Stimulated activated CD8-positive, alpha-beta memory T cell treated with anti-CD3 and anti-CD28 coated beads, Interleukin-12 subunit alpha, Interleukin-12 subunit beta, amount 100 ng/mL, for 24 hours (primary cell): ENCODE data around the gene XXYLT1.

Experiments used
- DNase-seq: peaks from one replicate; pipeline ENCODE4 v3.0.0-alpha.2; 2020; ENCODE audit errors: extremely low read depth

The XXYLT1 gene

DNA sequence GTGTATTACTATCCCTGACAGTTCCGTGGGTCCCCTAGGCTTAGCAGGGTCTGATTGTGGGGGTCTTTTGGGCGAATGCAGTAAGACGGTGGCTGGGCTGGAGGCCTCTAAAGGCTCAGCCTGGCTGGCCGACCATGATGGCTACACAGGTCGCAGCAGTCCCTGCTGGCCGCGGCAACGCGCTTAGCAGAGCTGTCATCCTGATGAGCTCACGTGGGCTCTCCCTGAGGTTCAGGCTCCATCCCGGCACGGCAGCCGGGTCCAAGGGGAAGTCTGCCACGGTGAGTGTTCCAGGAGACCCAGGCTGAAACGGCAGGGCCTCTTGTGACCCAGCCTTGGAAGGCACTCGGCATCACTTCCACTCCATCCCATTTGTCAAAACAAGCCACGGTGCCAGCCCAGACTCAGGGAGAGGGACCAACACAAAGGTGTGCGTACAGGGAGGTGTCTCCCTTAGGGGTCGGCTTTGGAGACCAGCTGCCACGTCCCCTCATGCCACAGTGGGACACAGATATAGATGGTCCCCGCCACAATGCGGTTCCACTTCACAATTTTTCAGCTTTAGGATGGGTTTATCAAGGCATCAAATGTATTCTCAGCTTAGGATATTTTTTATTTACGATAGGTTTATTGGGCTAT, 101.8 kb downstream of the XXYLT1 start:
- no peak for DNase-seq

DNA sequence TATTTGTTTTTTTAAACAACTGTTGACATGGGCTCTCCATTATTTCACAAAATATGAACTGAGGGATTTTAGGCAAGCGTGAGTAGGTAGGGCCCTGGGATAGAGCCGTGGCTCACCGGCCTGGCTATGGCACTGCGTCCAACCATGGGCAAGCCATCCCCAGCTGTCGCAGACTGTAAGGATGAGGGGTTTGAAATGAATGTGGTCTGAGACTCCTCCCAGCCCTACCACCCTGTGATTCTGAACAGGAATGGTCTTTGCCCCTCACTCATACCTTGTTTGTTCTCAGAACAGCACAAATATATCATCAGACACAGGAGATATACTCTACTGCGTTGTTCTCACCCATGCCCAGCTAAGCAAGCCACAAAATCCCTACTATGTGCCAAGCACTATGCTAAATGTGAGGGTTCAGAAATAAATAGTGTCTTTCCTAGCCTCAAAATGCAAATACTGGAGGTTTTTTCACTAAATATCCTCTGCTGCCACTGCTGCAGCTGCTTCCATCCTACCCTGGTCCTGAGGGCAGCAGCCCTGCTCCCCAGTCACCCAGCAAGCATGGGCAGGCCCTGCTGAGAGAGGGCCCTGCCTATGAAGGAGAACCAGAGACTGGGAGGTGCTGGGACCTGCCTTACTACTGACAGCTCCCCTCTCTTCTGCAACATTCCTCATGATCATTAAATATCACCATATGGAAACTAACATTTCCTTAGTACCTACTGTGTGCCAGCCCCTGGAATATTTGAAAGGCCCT, 102.8 kb downstream of the XXYLT1 start:
- no peak for DNase-seq

DNA sequence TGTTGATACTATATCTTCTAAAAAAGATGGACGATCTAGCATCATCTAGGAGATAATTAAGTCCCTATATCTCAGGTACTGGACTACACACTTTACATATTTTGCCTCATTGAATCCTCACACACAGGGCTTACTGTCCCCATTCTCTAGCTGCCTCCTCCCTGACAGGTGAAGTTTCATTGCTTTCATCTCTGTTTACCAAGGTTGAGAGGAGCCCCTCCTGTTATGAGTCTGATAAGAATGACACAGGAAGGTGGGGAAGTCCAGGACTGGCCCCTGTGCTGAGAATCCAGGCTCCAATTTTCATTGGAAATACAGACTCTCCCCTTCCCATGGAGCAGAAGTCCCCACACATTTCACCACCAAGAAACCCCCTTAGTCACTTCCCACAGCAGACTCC, 105.2 kb downstream of the XXYLT1 start:
- no peak for DNase-seq

DNA sequence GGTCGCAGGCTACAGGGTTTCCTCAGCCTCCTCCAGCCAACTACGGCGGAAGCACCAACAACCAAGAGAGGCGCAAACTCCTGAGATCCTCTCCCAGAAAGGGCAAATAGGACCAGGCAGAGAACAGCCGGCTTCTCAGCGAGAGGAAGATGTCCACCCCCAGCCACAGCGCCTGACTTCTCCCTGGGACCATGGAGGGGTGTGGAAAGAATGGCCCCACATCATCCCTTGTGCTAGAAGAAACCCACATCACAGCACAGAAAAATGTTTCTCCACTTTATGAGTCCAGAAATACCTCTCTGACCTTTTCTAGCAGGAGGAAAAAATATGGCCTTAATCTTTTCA, 105.7 kb downstream of the XXYLT1 start:
- no peak for DNase-seq

DNA sequence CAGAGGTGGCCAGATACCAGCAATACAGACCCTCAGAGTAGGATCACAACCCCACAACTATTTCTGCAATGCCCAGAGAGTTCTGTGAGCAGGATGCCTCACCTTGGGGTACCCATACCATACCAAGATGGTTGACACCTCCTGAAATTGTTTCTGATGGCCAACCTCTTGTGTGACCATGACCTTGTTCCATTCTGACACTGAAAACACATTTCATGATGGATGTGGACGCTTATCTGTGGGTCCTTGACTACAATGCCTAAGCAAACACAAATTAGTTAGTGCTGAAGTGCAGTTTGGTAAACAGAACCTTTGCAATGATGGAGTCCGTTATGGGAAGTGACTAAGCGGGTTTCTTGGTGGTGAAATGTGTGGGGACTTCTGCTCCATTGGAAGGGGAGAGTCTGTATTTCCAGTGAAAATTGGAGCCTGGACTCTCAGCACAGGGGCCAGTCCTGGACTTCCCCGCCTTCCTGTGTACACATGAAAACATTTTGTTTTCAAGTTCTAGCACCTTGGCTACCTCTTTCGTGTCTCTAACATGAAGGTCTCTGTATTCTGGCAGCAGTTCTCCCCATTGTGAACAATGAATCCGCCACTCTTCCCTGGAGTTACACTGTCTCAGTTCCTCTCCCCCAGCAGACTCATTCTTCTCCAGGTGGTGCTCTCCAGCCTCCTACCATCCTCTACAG, 106.2 kb downstream of the XXYLT1 start:
- no peak for DNase-seq

DNA sequence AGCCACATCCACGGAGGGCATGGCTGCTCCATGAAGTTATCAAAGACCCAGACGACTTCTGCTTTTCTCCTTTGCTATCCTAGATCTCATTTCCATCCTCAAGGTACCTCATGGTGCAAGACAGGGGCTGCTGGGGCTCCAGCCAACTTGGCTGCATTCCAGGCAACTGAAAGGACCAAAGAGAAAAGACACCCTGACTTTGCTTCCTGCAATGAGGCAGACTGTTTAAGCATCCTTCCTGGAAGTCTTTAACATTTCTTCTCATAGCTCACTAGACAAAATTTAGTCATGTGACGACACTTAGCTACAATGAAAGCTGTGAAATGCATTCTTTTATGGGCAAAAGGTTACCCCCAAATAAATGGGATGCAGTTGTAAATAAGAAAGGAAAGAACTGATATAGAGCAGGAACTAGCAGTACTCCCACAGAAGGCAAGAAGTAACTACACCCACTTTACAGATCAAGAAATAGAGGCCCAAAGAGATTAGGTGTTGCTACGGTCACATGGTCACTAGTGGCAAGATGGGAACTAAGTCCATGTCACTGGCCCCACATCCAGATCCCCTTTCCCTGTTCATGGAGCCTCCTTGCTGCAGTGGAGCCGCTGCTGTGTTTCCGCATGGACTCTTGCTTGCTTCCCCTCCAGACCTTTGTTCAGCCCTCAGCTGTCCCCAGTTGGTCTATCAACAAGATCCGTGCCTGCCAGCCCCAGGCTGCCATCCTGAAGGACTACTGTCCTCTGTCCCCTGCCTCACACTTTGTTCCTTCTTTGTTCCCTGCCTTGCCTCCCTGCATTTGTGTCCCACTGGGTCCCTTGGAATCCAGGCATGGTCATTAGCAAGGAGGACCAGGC, 107.0 kb downstream of the XXYLT1 start:
- no peak for DNase-seq

DNA sequence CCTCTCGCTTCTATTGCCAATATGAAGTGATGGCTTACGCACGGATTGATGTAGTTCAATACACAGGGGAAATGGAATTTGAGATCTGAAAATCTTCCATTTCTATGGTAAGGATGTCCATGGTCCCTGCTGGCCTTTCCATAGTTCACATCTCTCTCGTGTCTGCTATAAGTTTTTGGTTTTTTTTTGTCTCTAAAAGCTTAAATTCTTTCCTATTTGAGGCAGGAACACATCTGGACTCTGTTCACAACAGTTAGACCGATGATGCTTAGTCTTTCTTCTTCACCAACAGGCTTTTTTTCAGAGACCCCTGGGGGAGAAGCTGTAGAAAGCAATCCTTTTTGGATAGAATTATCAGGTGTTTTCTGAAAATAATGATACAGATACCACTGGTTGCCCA, 108.1 kb downstream of the XXYLT1 start:
- no peak for DNase-seq

DNA sequence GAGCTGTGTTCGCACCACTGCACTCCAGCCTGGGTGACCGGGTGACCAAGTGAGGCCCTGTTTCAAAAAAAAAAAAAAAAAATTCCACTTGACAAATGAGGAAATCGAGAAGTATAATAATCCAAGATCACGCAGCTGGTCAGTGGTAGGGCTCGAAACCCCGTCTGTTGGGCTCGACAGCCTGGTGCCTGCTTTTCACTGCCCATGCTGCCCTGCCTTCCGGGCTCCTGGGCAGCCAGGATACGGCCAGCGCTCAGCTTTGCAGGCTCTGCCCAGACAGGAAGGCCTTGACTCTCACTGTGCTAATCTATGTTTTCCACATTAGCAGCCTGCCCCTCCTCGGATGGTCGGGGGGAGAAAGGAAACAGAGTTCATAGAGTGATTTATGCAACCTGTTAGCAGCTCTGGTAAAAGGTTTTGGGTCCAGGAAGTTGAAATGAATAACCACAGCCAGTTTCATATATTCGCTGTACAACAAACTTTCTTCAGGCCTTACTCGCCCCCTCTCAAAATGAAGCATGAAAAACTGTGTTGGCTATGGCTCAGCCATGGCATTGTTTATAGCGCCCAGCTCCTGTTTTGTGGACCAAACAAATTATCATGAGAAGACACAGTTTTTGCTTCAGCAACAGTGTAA, 108.8 kb downstream of the XXYLT1 start:
- DNase-seq = no peak

DNA sequence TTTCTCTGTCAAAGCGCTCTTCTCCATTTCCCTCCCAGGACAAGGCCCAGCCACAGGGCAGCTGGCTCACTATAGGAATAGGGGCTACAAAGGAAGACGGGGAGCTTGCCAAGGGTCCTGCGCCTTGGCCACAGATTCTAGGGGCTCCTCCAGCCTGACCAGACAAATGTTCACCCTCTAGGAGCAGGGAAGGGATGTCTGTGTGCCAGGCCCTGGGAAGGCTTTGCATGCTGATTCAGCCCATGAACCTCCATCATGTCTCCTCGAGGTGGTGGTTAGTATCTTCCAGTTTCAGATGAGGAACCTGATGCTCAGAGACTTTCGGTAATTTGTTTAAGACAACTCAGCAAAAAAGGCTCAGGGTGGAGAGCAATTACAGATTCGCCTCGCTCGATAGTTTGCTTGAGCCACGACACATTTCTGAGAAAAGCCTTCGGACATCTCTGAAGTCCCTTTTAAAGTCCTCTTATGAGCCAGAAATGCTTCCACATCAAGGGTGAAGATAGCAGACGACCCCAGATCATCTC, 110.0 kb downstream of the XXYLT1 start:
- no peak for DNase-seq

DNA sequence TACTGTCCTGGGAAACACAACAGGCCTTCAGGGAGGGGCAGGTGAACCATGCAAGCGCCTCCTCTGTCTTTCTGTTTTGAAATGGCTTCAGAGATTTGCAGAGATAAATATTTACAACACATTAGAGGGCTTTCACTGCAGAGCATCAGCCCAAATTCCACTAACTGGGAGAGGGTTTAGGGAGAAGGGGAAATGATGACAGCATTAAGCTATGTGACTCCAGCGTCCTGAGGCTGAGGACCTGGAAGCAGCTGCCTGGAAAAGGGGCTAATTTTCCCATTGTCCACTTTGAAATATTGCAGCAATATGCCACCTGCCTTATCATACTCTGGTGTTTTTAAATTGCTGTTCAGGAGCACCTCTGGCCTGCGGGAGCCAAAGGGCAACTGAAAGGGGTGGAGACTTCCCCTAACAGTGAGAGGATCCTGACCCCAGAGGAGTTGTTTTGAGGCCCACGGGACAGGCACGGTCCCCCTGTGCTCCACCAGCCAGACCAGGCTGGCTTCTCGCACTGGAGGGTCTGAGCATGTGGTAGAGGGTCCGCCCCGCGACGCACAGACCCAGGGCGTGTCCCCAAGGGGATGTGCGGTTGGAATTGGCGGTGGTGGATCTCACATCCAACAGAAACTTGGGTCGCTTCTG, 110.6 kb downstream of the XXYLT1 start:
- no peak for DNase-seq

DNA sequence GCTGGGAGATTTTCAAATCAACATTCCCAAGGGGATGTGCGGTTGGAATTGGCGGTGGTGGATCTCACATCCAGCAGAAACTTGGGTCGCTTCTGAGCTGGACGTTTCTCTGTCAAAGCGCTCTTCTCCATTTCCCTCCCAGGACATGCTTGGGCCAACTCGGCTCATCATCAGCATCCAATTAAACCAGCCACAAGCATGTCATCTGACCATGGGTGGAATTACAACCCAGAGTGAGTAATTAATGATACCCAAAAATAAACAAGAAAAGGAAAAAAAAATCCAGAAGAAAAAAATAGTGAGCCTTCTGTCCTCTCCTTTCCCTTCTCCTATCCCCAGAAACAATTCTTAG, 111.2 kb downstream of the XXYLT1 start:
- DNase-seq = no peak

DNA sequence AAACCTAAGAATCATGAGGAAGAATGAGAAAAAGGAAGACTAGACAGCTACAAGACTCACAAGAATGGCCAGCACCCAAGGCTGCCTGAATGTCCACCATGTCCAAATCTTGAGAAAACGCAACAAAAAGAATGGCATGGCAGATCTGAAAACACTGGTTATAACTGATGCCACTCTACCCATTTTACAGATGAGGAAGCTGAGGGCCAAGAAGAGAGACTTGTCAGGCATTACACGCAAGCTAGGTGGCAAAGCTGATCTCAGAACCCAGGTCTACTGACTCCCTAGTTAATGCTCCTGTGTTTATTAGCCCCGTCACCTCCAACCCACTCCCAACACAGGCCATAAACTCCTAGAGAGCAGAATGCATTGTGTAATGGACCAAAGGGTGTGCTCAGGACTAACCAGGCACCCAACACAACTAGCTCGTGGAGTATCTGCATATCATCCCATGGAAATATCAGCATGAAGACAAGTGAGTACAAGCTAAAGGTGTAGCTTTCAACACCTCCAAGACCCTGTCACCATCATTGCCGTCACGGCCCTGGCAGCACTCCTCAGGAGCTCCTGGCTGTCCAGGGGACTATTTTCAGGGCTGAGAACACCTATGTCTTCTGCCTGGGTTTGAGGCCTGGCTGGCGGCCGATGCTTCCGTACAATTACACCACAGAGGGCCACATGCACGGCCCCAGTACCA, 111.7 kb downstream of the XXYLT1 start:
- no peak for DNase-seq

DNA sequence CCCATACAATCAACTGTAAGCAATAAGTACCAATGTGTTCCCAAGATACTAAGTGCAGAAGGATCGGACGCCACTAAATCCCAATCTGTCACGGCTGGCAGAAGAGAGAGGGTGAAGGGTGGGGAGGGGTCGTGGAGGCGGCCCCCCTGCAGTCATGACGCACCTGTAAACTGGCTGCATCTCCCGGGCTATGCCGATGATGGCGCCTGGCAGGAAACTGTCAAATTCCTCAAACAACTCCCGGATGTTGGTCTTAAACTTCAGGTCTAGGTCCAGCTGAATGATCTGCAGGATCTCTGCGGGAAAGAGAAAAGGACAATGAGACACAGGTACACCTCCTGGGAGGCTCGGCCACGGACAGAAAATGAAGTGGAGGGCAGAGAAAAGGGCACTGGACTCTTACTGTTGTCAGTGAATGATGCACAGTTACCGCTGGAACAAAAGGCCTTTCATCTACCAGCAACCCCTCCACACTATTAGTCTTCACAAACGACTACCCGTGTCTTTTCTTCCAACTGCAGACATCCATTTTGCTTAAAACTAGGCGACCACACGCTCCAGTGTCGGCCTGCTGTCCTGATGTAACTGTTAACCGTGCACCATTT, 114.6 kb downstream of the XXYLT1 start:
- DNase-seq = no peak

DNA sequence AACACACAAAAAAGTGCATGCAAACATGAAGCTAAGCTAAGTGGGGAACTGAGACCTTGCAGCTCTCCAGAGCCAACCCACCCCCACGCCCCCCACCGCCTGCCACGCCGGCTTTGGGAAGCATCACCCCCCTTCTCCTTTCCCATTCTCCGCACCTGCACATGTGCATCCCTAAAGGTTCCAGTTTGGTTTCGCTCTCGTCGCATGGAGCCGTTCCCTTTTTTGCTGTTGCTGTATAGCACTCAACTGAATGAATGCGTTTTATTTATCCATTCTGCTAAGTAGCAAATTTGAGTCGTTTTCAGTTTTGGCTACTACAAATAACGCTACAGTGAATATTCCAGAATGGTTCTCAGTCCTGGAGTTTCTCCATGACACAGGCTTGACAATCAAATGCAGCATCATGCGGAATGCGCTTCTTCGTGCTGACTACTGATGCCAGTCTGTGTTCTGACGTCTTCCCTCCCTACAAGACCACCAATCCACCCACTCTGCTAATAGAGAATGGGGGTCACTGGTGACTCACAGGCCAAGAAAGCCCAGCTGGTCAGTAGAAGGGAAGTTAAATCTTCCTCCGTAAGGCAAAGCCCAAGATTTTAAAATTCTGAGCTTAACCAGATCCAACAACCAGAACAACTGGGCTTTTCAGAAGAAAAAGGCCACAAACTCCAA, 115.3 kb downstream of the XXYLT1 start:
- no peak for DNase-seq

DNA sequence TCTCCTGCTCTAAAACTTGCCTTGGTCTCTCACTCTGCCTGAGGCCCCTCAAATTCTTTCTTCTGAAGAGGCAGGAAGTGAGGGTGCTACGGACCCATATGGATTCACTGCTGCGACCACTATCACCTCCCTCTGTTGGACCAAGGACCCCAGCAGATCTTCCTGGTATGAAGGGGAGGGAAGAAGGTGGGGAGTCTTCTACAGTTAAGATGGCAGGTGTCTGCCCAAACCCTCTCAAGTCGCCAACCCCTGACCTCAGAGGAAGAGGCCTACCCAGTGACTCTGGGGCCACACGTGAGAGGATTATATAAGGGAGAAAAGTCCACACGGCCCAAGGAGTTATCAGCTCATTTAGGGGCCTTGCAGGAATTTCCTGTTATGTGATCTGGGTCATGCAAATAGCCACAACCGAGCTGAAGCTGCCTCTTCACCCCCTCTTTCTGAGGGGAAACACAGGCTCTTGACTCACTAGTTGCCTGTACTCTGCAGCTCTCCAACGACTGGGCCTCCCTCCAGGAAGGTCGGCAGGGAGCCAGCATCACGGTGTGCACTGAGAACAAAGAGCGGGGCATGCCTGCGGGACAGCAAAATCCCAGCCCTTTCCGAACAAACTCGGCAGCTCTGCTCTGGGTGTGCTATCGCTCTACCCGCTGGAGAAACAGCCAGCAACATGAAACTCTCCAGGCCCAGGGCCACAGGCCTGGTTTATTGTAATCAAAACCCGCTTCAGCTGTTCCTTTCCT, 116.0 kb downstream of the XXYLT1 start:
- no peak for DNase-seq

DNA sequence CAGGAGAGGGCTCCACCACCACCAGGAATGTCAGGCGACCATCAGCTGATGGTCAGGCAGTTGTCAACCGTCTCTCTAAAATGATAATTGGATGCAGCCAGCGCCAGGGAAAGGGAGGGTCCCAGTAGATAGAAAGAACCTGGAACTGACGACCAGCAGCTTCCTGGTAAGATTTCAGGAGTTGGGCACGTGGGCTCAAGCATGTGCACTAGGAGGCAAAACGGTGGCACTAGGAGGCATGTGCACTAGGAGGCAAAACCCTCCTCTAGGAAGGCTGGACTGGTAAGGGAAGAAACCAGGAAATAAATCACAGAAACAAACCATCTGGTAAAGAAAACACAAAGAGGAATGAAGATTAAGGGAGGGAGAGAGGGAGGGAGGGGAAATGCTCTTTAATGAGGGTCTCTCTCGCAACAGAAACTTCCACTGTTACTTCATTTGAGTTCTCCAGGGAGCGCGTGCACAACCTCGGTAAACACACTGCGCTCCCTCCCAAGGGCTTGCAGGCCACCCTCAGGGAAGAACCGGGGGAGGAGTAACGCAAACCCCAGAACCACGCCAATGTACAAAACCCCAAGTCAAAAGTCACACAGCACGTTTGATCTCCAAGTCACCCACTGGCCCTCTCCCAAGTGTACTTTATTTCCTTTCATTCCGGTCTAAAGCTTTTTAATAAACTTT, 116.7 kb downstream of the XXYLT1 start:
- DNase-seq = no peak

DNA sequence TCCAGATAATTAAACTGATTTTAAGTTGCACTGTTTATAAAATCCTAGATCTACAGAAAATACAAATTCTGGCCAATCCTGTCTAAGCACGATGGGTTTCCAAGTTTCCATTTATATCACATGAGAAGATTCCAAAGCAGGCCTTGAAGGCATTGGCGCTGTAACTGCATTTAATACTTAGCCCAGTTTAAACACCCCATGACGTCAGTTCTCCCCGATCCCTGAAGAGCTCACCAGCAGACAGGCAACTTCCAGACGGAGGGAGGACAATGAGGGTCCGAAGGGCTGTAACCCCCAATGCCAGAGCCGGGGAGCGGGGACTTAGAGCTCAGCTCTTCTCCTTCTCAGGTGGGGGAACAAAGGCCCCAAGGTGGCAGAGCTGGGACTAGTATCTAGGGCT, 117.3 kb downstream of the XXYLT1 start:
- no peak for DNase-seq

DNA sequence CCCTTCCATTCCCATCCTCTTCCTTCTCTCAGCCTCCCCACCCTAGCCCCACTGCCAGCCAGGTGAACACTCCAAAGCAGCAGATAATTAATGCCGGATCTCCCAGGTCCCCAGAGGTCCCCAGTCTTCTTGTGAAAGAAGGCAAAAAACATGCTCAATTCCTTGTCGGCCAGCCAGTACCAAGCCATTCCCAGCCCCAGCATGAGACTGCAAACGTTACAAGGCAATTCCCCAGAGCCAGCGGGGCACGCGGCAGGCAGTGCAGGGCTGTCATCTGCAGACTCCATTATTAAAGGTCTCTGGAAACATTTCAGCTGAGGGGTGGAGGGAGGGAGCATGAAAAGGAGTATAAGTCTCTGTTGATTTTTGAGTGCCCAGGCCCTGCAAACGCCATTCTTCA, 117.8 kb downstream of the XXYLT1 start:
- no peak for DNase-seq
